Measurements from ENCODE around the gene RCC2.

RCC2 gene

GRCh38 chr1:17372955-17373354 is 66.5 kb downstream of the RCC2 start:
- no peak for DNase-seq (ENCODE audit: low read depth)

- DNase-seq (ENCODE audit: low read depth): no peak
Observed at GRCh38 chr1:17371896-17372295, 67.6 kb downstream of the RCC2 start, which contains the start of gene PADI6. Gene PADI6, plus strand, starts transcription at chr1:17372196. Its CDS starts 50 bp downstream, at chr1:17372246.

- no peak for DNase-seq (ENCODE audit: low read depth)
Observed at GRCh38 chr1:17370618-17371017, 68.9 kb downstream of the RCC2 start.

- DNase-seq (ENCODE audit: low read depth): peak; percentile 18
Observed at GRCh38 chr1:17369466-17369865, 70.0 kb downstream of the RCC2 start.

GRCh38 chr1:17365293-17365692 is 74.2 kb downstream of the RCC2 start:
- DNase-seq (ENCODE audit: low read depth): no peak

- DNase-seq (ENCODE audit: low read depth): no peak
Observed at GRCh38 chr1:17363771-17364170, 75.7 kb downstream of the RCC2 start.

GRCh38 chr1:17363351-17363750 is 76.1 kb downstream of the RCC2 start:
- no peak for DNase-seq (ENCODE audit: low read depth)

GRCh38 chr1:17361687-17362086 is 77.8 kb downstream of the RCC2 start:
- DNase-seq (ENCODE audit: low read depth): no peak

GRCh38 chr1:17360272-17360956 is 79.1 kb downstream of the RCC2 start:
- DNase-seq (ENCODE audit: low read depth): no peak

GRCh38 chr1:17359808-17360207 is 79.7 kb downstream of the RCC2 start:
- no peak for DNase-seq (ENCODE audit: low read depth)

GRCh38 chr1:17359031-17359430 is 80.4 kb downstream of the RCC2 start:
- no peak for DNase-seq (ENCODE audit: low read depth)

- no peak for DNase-seq (ENCODE audit: low read depth)
Observed at GRCh38 chr1:17358557-17358956, 80.9 kb downstream of the RCC2 start.

All from non-pigmented ciliary epithelial cell (primary cell).